Lower lobe of right lung (tissue), 2 donors: ENCODE results near the gene LMAN2L. TPM values are rescaled to one million over a fixed set of nuclear protein-coding genes. Genes with fewer than 3 reads are reported as not detected.

ENCODE experiments used
- ATAC-seq, 2 donors: fragments of 200-7000 bp; cut with Tn5 transposase; one replicate each; pipeline ENCODE4 v1.9.1; 2020 to 2022; ENCODE audit warnings: mild to moderate bottlenecking in 2 of 2, moderate library complexity in 2 of 2
- DNase-seq: peaks from one replicate; pipeline ENCODE4 v3.0.0-alpha.2; 2020
- H3K27ac ChIP-seq: fragments of 200-600 bp; one replicate; pipeline ENCODE4 v1.8.0; 2022
- H3K27me3 ChIP-seq: fragments of 200-600 bp; one replicate; pipeline ENCODE4 v1.8.0; 2022; ENCODE audit warnings: low read depth
- H3K36me3 ChIP-seq: fragments of 200-600 bp; one replicate; pipeline ENCODE4 v1.8.0; 2022; ENCODE audit warnings: mild to moderate bottlenecking
- H3K4me1 ChIP-seq: fragments of 200-600 bp; one replicate; pipeline ENCODE4 v1.8.0; 2022
- H3K4me3 ChIP-seq: fragments of 200-600 bp; one replicate; pipeline ENCODE4 v1.8.0; 2022; ENCODE audit warnings: mild to moderate bottlenecking
- H3K9me3 ChIP-seq: fragments of 200-600 bp; one replicate; pipeline ENCODE4 v1.8.0; 2022
- CTCF ChIP-seq: fragments of 200-600 bp; IDR thresholded peaks from one replicate; pipeline ENCODE4 v1.8.0; 2022; ENCODE audit warnings: antibody characterized with exemption, mild to moderate bottlenecking
- intact Hi-C: fragments of 100-400 bp; cut with DNase I; formaldehyde crosslinking; loops from one replicate; pipeline ENCODE4 v1.11.0; 2022
- total RNA-seq: library from RNA; stranded (reverse); fragmentation: NEBNext Ultra II Directional; extraction: Animal tissue kit (Norgen Biotek cat#: 25700); gene quantifications from one replicate; pipeline ENCODE4 v1.2.1, GENCODE V29; 2021
- donor health status: DM: no; HTN: yes; CAD: no; lungs with severe emphysema.

Gene LMAN2L
- total RNA-seq, 1 donor from 2014 or later = 20.9 TPM

DNA sequence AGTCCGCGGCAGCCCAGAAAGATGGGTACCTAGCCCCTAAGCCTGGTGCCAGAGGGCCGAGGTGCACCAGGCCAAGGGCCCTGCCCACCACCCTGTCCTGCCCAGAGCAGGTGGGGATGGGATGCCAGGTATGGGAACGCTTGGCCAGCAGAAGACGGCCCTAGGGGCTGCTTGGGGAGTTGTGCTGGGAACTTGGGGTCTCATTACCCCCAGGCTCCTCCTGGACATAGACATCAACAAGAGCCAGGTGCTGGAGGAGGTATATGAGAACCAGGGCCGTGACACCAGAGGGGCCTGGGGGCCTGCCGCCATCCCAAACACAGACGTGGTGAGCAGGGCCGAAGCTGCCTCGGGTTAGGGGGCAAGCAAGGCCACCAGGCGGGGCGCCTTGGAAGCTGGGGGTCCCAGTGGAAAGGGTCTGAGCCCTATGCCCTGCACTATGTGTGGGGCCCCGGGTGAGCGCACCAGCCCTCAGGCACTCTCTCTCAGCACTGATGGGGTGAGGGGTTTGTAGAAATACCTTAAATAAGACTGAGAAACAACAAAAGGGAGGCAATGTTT, 50.4 kb downstream of the LMAN2L start:
- ATAC-seq (no peak), DNase-seq (no peak)
- no peaks in the 10 kb centered on the region for H3K27me3 ChIP-seq
- no peaks in the 10 kb centered on the region for H3K9me3 ChIP-seq
- H3K36me3 ChIP-seq = no peaks in the 10 kb centered on the region
- no peak overlapping the region for H3K27ac ChIP-seq
- no peak overlapping the region for H3K4me3 ChIP-seq
- intact Hi-C loops = no loop called here
- H3K4me1 ChIP-seq = peaks cover 14% of the 10 kb centered on the region
- TF ChIP-seq CTCF = no peak

- no peak for TF ChIP-seq CTCF
- ATAC-seq (no peak), DNase-seq (no peak)
- H3K27ac ChIP-seq = no peak overlapping the region
- no peak overlapping the region for H3K4me3 ChIP-seq
- no peaks in the 10 kb centered on the region for H3K9me3 ChIP-seq
- intact Hi-C loops = no loop called here
- H3K36me3 ChIP-seq = no peaks in the 10 kb centered on the region
- H3K27me3 ChIP-seq = no peaks in the 10 kb centered on the region
- H3K4me1 ChIP-seq = peaks cover 14% of the 10 kb centered on the region
Observed at GRCh38 chr2:96688649-96689430, 51.0 kb downstream of the LMAN2L start.

DNA sequence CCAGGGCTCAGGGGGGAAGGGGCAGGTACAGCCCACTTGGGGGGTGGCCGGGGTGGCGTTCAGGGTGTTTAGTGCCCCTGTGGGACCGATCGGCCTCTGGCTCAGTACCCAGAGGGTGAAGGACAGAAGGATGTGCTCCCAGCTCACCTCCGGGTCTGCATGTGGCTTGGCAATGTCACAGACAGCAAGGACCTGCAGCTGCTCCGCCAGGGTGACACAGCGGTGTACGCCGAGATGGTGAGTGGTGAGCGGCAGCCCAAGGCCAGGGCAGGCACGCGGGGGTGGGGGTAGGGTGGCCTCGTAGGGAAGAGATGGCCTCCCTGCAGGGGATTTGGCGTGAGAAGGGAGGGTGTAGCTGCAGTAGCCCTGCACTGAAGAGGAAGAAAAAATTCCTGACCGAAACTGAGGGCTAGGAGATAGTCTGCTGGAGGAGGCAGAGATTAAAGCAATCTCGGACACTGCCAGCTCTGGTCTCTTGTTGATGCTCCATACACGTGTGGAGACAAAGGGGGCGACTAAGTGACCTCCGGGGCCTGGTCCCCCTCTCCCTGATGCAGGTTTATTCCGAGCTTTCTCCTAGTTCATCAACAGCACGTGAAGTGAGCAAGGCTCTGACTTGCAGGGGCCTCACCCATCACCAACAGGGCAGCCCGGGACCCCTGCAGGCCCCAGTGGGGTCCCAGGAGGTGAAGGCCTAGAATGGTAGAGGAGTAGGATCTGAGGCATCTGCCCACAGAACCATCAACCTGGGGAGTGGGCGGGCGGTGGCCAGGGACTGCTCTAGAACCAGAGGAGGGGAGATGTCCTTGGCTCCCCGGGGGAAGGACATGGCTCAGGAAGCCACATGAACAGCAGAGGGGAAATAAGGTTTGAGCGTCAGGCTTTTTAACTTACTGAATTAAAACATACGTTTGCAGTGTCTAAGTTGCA, 51.9 kb downstream of the LMAN2L start:
- ATAC-seq (no peak), DNase-seq (no peak)
- H3K27me3 ChIP-seq = no peaks in the 10 kb centered on the region
- intact Hi-C loops = no loop called here
- H3K4me1 ChIP-seq = peaks cover 14% of the 10 kb centered on the region
- H3K36me3 ChIP-seq = no peaks in the 10 kb centered on the region
- TF ChIP-seq CTCF = no peak
- H3K4me3 ChIP-seq = no peak overlapping the region
- no peaks in the 10 kb centered on the region for H3K9me3 ChIP-seq
- H3K27ac ChIP-seq = no peak overlapping the region

DNA sequence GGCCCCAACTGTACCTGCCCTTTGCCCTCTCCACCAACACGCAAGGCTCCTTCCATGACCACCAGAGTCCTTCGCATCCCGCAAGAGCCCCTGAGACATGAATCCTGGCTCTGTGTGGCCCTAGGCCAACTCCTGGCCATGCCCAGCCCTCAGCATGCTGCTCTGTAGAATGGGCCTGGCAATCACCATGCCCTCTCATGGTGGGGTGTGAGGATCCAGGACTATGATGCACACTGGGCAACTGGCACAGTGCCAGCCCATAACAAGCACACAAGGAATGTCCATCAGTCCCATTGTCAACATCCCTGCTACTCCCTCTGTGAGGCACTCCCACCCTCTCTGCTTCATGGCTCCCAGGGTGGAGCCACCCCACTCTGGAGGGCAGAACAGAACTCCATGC, 52.6 kb downstream of the LMAN2L start:
- DNase-seq (no peak), ATAC-seq (no peak)
- Histone ChIP-seq H3K36me3 (no peaks in the 10 kb centered on the region), H3K4me1 (peaks cover 14% of the 10 kb centered on the region), H3K27ac (no peak overlapping the region), H3K4me3 (no peak overlapping the region), H3K27me3 (no peaks in the 10 kb centered on the region), H3K9me3 (no peaks in the 10 kb centered on the region)
- TF ChIP-seq CTCF = no peak
- intact Hi-C loops = no loop called here

DNA sequence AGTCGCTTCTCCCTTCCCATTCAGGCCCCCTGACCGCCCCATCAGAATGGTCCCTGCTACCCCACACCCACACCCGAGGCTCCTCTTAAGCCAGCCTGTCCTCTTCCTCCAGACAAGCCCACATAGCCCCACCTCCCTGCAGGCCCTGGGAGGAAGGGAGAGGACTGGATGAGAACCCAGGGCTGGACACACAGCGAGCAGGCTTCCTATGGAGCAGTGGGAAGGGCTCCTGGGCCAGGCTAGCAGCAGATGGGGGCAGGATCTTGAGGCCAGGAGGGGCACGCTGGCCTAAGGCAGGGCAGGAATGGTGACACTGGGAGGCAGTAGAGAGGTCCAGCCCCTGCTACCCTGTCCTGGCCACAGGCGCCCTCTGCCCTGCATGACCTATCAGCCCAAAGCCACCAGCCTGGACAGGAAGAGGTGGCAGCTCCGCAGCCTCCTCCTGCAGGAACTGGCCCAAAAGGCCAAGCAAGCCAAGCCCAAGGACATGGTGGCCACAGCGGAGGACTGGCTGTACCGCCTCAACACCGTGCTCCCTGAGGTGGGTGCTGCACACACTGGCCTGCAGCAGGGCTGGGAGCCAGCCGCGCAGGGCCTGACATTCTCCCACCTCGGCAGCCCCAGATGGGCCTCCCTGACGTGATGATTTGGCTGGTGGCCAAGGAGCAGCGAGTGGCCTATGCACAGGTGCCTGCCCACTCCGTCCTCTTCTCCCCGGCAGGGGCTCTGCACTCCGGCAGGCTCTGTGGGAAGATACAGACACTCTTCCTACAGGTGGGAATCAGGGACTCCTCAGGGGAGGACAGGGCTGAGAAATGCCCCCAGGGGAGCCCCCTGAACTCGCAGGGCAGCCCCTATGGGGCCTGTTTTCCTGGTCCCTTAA, 54.0 kb downstream of the LMAN2L start:
- no peak overlapping the region for H3K4me3 ChIP-seq
- DNase-seq (no peak), ATAC-seq (peak; percentile 25 to 40)
- TF ChIP-seq CTCF = peak; percentile 13
- no peaks in the 10 kb centered on the region for H3K27me3 ChIP-seq
- H3K27ac ChIP-seq = no peak overlapping the region
- H3K9me3 ChIP-seq = no peaks in the 10 kb centered on the region
- H3K4me1 ChIP-seq = peaks cover 14% of the 10 kb centered on the region
- no peaks in the 10 kb centered on the region for H3K36me3 ChIP-seq
- intact Hi-C loops = no loop called here
